Stomach (tissue), 4 donors: Measurements from ENCODE around the gene PLAGL1.

Experiments used
- POLR2AphosphoS5 ChIP-seq, 3 donors: sonication (generic); formaldehyde crosslinking; IDR thresholded peaks; one replicate each; pipeline ENCODE4 v1.6.1; 2016; ENCODE audit warnings: antibody characterized with exemption in 3 of 3
- TF ChIP-seq, protein P1 (sequence below), 7 experiments: fragments of 450-650 bp in 4 of 7; fragments of 200-600 bp in 3 of 7; sonication (generic) in 3 of 7; IDR thresholded peaks; one replicate each; pipeline ENCODE4 v1.5.1; 2016 to 2019; ENCODE audit warnings: antibody characterized with exemption in 7 of 7, control low read depth in 2 of 7, mild to moderate bottlenecking in 1 of 7

DNA sequence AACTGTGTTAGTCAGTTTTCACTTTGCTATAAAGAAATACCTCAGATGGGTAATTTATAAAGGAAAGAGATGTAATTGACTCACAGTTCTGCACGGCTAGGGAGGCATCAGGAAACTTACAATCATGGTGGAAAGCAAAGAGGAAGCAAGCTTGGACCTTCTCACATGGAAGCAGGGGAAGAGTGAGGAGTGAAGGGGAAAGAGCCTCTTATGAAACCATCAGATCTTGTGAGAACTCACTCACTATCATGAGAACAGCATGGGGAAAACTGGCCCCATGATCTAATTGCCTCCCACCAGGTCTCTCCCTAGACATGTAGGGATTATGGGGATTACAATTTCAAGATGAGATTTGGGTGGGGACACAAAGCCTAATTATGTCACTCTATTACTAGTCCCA, 41.3 kb upstream of the PLAGL1 start:
- TF ChIP-seq, protein P1, sequence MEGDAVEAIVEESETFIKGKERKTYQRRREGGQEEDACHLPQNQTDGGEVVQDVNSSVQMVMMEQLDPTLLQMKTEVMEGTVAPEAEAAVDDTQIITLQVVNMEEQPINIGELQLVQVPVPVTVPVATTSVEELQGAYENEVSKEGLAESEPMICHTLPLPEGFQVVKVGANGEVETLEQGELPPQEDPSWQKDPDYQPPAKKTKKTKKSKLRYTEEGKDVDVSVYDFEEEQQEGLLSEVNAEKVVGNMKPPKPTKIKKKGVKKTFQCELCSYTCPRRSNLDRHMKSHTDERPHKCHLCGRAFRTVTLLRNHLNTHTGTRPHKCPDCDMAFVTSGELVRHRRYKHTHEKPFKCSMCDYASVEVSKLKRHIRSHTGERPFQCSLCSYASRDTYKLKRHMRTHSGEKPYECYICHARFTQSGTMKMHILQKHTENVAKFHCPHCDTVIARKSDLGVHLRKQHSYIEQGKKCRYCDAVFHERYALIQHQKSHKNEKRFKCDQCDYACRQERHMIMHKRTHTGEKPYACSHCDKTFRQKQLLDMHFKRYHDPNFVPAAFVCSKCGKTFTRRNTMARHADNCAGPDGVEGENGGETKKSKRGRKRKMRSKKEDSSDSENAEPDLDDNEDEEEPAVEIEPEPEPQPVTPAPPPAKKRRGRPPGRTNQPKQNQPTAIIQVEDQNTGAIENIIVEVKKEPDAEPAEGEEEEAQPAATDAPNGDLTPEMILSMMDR (IDR thresholded peaks at IDR 0.05), result no peak
- TF ChIP-seq POLR2AphosphoS5 (IDR thresholded peaks at IDR 0.05), result no peak
